AG04449 (cell line): ENCODE results near the gene QRFP.

Experiments used
- CTCF ChIA-PET: fragments of 350-600 bp; formaldehyde crosslinking; extraction: SDS; loops from one replicate; lab custom pipeline; 2021; ENCODE audit warnings: antibody characterized with exemption; lab: Yijun Ruan, JAX
- POLR2A ChIA-PET: fragments of 400-600, 350-600 bp; formaldehyde crosslinking; extraction: SDS; loops from one replicate; lab custom pipeline; 2020; ENCODE audit warnings: antibody characterized with exemption, inconsistent platforms; lab: Yijun Ruan, JAX
- DNase-seq: peaks from one replicate; pipeline ENCODE4 v3.0.0-alpha.2; 2010; ENCODE audit warnings: low read depth, low spot score
- H3K4me3 ChIP-seq: 2 replicates; pipeline ENCODE4 v1.5.1; 2011; ENCODE audit warnings: low read depth, mild to moderate bottlenecking, control low read depth, low read length
- TF ChIP-seq, protein P1 (sequence below): IDR thresholded peaks from one replicate; pipeline ENCODE4 v1.5.1; 2011; ENCODE audit warnings: mild to moderate bottlenecking, moderate library complexity, low read length, control low read depth, inconsistent platforms; ENCODE audit not compliant: insufficient read depth; ENCODE audit errors: missing control alignments

The QRFP gene

GRCh38 chr9:130930132-130930803, 33.7 kb upstream of the QRFP start:
- TF ChIP-seq, protein P1, sequence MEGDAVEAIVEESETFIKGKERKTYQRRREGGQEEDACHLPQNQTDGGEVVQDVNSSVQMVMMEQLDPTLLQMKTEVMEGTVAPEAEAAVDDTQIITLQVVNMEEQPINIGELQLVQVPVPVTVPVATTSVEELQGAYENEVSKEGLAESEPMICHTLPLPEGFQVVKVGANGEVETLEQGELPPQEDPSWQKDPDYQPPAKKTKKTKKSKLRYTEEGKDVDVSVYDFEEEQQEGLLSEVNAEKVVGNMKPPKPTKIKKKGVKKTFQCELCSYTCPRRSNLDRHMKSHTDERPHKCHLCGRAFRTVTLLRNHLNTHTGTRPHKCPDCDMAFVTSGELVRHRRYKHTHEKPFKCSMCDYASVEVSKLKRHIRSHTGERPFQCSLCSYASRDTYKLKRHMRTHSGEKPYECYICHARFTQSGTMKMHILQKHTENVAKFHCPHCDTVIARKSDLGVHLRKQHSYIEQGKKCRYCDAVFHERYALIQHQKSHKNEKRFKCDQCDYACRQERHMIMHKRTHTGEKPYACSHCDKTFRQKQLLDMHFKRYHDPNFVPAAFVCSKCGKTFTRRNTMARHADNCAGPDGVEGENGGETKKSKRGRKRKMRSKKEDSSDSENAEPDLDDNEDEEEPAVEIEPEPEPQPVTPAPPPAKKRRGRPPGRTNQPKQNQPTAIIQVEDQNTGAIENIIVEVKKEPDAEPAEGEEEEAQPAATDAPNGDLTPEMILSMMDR = no peak
- ChIA-PET CTCF (interaction anchor here (1.1 to 2.4 kb wide), 4 partner anchors 9 to 223 kb away, joined by 3 to 9 read pairs (median 4); no protein-coding TSS in a partner anchor), POLR2A (no interaction called here)
- no peak for DNase-seq
- no peak overlapping the region for H3K4me3 ChIP-seq

DNA sequence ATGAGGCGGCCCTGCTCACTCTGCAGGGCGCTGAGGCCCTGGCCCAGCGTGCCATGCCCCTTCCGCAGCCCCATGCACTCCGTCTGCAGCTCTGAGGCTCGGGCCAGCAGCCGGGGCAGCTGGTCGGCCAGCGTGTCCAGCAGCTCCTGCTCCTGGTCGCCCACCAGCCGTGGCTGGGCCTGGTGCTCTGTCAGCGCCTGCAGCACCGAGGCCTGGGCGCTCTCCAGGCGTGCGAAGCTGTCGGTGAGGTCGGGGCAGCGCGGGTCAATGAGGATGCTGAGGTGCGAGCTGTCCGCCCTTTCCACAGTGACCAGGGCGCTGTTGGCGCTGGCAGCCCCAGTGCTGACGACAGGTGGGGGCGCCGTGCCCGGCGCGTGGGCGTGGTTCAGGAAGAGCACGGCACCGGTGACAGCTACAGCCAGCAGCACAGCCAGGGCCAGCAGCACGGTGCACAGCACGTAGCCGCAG, 33.0 kb upstream of the QRFP start:
- TF ChIP-seq, protein P1 = no peak
- ChIA-PET POLR2A (no interaction called here), CTCF (interaction anchor here (1.1 to 2.8 kb wide), 4 partner anchors 10 to 222 kb away, joined by 3 to 9 read pairs (median 6); no protein-coding TSS in a partner anchor)
- no peak overlapping the region for H3K4me3 ChIP-seq
- no peak for DNase-seq

- ChIA-PET CTCF (interaction anchor here (1.0 to 2.8 kb wide), 7 partner anchors 8 to 227 kb away, joined by 3 to 9 read pairs (median 4); no protein-coding TSS in a partner anchor), POLR2A (interaction anchor here (1.0 kb wide), 1 partner anchor 11 kb away, joined by 3 read pairs; no protein-coding TSS in a partner anchor)
- TF ChIP-seq, protein P1 = no peak
- DNase-seq = no peak
- H3K4me3 ChIP-seq = no peak overlapping the region
Measured at GRCh38 chr9:130927995-130928900, 31.6 kb upstream of the QRFP start.

DNA sequence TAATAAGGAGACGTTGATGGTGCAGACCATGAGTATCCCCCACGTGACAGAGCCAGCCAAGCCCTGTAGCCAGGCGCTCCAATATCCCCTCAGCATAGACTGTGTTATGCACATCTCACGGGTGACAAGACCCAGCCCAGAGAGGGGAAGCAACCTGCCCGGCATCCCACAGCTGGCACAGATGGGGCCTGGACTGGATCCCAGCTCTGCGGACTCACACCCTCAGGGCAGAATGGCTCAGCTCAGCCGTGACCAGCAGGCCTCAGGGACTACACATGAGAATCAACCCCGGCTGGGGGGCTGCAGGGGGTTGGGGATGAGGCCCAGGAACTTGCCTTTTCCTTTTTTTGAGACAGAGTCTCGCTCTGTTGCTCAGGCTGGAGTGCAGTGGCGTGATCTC, 30.7 kb upstream of the QRFP start:
- H3K4me3 ChIP-seq = no peak overlapping the region
- ChIA-PET POLR2A (no interaction called here), CTCF (interaction anchor here (1.0 to 2.8 kb wide), 6 partner anchors 9 to 226 kb away, joined by 3 to 8 read pairs (median 4); no protein-coding TSS in a partner anchor)
- DNase-seq = no peak
- TF ChIP-seq, protein P1 = no peak

DNA sequence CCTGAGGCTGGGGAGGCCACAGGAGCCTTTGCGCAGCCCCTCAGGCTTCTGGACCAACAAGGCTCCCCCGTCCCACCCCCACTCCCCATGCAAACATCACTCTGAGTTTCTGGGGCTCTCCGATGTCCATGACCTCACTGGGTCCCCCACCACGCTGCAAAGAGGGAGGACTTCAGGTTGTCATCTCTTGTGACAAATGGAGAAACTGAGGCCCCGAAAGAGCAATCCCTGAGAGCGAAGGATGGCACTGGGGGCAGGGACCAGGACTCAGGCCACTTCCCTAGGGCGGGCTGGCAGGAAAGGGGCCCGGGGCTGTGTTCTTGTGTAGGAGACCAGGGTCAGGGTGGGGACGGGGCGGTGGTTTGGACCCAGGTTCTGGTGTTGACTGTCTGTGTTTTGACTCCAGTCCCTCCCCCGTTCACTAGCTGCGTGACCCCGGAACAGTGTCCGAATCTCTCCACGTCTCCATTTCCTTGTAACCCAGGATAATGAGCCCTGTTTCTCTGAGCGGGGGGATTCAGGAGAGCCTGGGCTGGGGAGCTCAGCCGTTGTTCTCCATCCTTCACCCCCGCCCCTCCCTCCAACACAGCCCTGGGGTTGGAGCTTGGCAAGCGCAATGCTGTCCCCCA, 28.6 kb upstream of the QRFP start:
- ChIA-PET CTCF (interaction anchor here (1.0 to 1.6 kb wide), 2 partner anchors 12 to 73 kb away, joined by 5 to 7 read pairs; no protein-coding TSS in a partner anchor), POLR2A (no interaction called here)
- TF ChIP-seq, protein P1 = no peak
- H3K4me3 ChIP-seq = no peak overlapping the region
- no peak for DNase-seq
